GM12892 (cell line): ENCODE data around the gene BMPR2.

Experiments
- POLR2A ChIP-seq: IDR thresholded peaks from 2 replicates; pipeline ENCODE4 v1.6.1; 2011; ENCODE audit warnings: low read depth, low read length, control low read depth
- POLR2AphosphoS5 ChIP-seq: IDR thresholded peaks from 2 replicates; pipeline ENCODE4 v1.6.1; 2011; ENCODE audit warnings: low read depth, low read length, control low read depth
- TAF1 ChIP-seq: IDR thresholded peaks from 2 replicates; pipeline ENCODE4 v1.6.1; 2011; ENCODE audit warnings: low read depth, mild to moderate bottlenecking, control low read depth, low read length, borderline replicate concordance

- TF ChIP-seq POLR2A (no peak), POLR2AphosphoS5 (no peak), TAF1 (no peak)
These were observed 172.1 kb downstream of the BMPR2 start for GRCh38 chr2:202548240-202548639.
